Chondrocyte (in vitro differentiated cells): ENCODE data around the gene SVIL. TPM values are rescaled to one million over a fixed set of nuclear protein-coding genes. Genes with fewer than 3 reads are reported as not detected.
"Not testable (repeated sequence)": the region's sequence is repeated elsewhere in the genome, so short reads cannot be mapped to it uniquely, and the experiment has no call there.

Experiments
- DNase-seq: peaks from one replicate; pipeline ENCODE4 v3.0.0; 2021; ENCODE audit warnings: mixed read lengths, low spot score
- H3K27ac Mint-ChIP-seq: one replicate; pipeline ENCODE4 v1.8.0; 2021; ENCODE audit warnings: mild to moderate bottlenecking, moderate library complexity, mixed read lengths; ENCODE audit not compliant: unreplicated experiment
- H3K27me3 Mint-ChIP-seq: 2 replicates; pipeline ENCODE4 v1.8.0; 2021; ENCODE audit warnings: low read depth, mixed read lengths
- H3K36me3 Mint-ChIP-seq: 2 replicates; pipeline ENCODE4 v1.8.0; 2021; ENCODE audit warnings: low read depth, mixed read lengths
- H3K4me1 Mint-ChIP-seq: 2 replicates; pipeline ENCODE4 v1.8.0; 2021; ENCODE audit warnings: low read depth, mild to moderate bottlenecking, mixed read lengths
- H3K4me3 Mint-ChIP-seq: one replicate; pipeline ENCODE4 v1.8.0; 2021; ENCODE audit warnings: mild to moderate bottlenecking, moderate library complexity, mixed read lengths; ENCODE audit not compliant: unreplicated experiment
- H3K9me3 Mint-ChIP-seq: 2 replicates; pipeline ENCODE4 v1.8.0; 2021; ENCODE audit warnings: low read depth, mixed read lengths
- CTCF ChIP-seq: fragments of 200-600 bp; sonication (generic); IDR thresholded peaks from 2 replicates; pipeline ENCODE4 v1.5.0; 2021; ENCODE audit warnings: antibody characterized with exemption, mild to moderate bottlenecking, moderate library complexity
- total RNA-seq: library from RNA; stranded (reverse); gene quantifications from 3 replicates; pipeline ENCODE4 v1.2.1, GENCODE V29; 2021

The SVIL gene
- total RNA-seq, 1 donor from 2014 or later: 112 TPM

- TF ChIP-seq CTCF: no peak
- no peaks in the 10 kb centered on the region for H3K27me3 Mint-ChIP-seq
- H3K36me3 Mint-ChIP-seq: peaks cover 4% of the 10 kb centered on the region
- peaks cover 13% of the 10 kb centered on the region for H3K4me1 Mint-ChIP-seq
- DNase-seq: no peak
- no peak overlapping the region for H3K4me3 Mint-ChIP-seq
- H3K27ac Mint-ChIP-seq: no peak overlapping the region
- H3K9me3 Mint-ChIP-seq: no peaks in the 10 kb centered on the region
Observed at GRCh38 chr10:29575098-29575455, 59.7 kb downstream of the SVIL start.

DNA sequence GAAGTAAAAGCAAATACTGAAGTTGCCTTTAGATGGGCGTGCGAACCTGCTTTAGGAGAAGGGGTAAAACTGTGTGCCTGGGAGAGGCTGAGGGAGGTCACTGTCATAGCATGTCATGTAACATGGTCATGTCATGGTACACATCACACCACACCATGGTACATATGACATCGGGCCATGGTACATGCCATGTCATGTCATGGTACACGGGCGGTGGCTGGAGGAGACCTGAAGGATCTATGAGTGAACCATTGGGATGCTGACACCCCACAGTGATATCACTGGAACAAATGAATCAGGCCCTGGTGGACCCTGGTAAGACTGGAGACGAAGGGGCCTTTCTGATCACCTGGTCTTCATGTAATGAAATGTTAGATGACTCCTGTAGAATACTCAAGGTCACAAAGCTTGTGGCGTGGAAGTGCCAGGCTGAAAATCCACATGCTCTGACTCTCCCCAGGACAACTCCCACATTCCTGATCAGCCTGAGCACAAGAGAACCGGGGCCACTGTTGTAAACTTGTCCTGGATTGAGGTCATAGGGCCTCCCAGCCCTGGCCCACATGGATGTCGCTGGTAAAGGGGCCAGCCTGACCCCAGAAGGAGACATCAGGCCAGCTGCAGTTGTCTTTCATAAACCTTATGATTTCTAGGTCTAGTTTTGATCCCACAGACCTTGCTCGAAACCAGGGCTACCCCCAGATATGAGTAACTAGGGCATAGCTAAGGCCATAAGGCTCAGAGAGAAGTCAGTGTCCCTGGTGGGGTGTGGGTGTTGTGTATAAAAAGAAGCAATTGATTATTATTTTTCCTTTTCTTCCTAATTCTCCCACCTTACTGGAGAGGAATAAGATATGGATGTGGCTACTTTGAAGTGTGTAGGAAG is 60.3 kb downstream of the SVIL start:
- H3K4me1 Mint-ChIP-seq: peaks cover 19% of the 10 kb centered on the region
- H3K27me3 Mint-ChIP-seq, H3K27ac Mint-ChIP-seq, H3K36me3 Mint-ChIP-seq, H3K9me3 Mint-ChIP-seq, DNase-seq, H3K4me3 Mint-ChIP-seq: not testable (repeated sequence)

- not testable (repeated sequence) for H3K4me3 Mint-ChIP-seq, DNase-seq, H3K27ac Mint-ChIP-seq, H3K9me3 Mint-ChIP-seq, H3K27me3 Mint-ChIP-seq
- peaks cover 25% of the 10 kb centered on the region for H3K4me1 Mint-ChIP-seq
- peaks cover 13% of the 10 kb centered on the region for H3K36me3 Mint-ChIP-seq
Observed at GRCh38 chr10:29570248-29570647, 64.5 kb downstream of the SVIL start.

- no peak overlapping the region for H3K4me3 Mint-ChIP-seq
- peak overlapping the region; percentile 57 for H3K27ac Mint-ChIP-seq
- DNase-seq: no peak
- no peak for TF ChIP-seq CTCF
- peaks cover 25% of the 10 kb centered on the region for H3K4me1 Mint-ChIP-seq
- no peaks in the 10 kb centered on the region for H3K9me3 Mint-ChIP-seq
- H3K36me3 Mint-ChIP-seq: peaks cover 13% of the 10 kb centered on the region
- no peaks in the 10 kb centered on the region for H3K27me3 Mint-ChIP-seq
Observed at GRCh38 chr10:29569795-29570194, 65.0 kb downstream of the SVIL start.

DNA sequence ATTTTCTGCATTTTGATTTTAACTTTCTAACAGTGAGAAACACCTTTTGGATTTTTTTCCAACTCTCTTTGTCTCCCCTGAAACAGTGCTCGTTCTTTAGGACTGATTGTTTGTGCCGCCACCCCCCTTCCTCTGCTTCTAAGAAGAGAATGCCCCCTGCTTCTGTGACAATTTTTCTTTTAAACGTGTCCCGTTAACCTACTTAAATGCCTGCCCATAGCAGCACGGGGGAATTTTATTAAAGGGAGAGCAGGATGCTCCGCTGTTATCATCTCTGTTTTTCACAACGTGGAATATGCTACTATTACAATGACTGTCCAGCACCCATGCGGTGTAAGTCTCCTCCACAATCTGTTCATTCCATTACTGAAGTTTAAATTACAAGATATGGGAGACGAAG is 67.8 kb downstream of the SVIL start:
- Mint-ChIP-seq H3K9me3 (no peaks in the 10 kb centered on the region), H3K36me3 (peaks cover 18% of the 10 kb centered on the region), H3K27ac (no peak overlapping the region), H3K4me3 (no peak overlapping the region), H3K4me1 (peaks cover 22% of the 10 kb centered on the region), H3K27me3 (no peaks in the 10 kb centered on the region)
- TF ChIP-seq CTCF: no peak
- DNase-seq: no peak

- not testable (repeated sequence) for H3K9me3 Mint-ChIP-seq, H3K27ac Mint-ChIP-seq, H3K27me3 Mint-ChIP-seq, DNase-seq, H3K4me3 Mint-ChIP-seq
- peaks cover 22% of the 10 kb centered on the region for H3K4me1 Mint-ChIP-seq
- peaks cover 21% of the 10 kb centered on the region for H3K36me3 Mint-ChIP-seq
Observed at GRCh38 chr10:29566209-29566608, 68.6 kb downstream of the SVIL start.
